Panc1 (cell line): ENCODE results near the gene ZFAND3. TPM values are rescaled to one million over a fixed set of nuclear protein-coding genes. Genes with fewer than 3 reads are reported as not detected.

Experiments used
- ATAC-seq: fragments of 200-7000 bp; cut with Tn5 transposase; 2 replicates; pipeline ENCODE4 v1.9.1; 2020; ENCODE audit warnings: mild to moderate bottlenecking, moderate library complexity
- BruUV-seq: library from RNA; stranded (reverse); fragments of 400-500 nt; replicated peaks from 2 replicates; lab custom pipeline; 2021; lab: Mats Ljungman, UMichigan
- CTCF ChIA-PET: fragments of 300-600 bp; sonication (Branson Sonifier 250); formaldehyde crosslinking; loops from one replicate; lab custom pipeline; 2022; ENCODE audit warnings: antibody characterized with exemption; lab: Charles Lee
- POLR2A ChIA-PET: fragments of 300-600 bp; sonication (Branson Sonifier 250); formaldehyde crosslinking; loops from one replicate; lab custom pipeline; 2022; ENCODE audit warnings: antibody characterized with exemption; lab: Charles Lee
- DNase-seq: peaks from one replicate; pipeline ENCODE4 v3.0.0-alpha.2; 2010; ENCODE audit warnings: low read depth, low spot score
- H3K27ac ChIP-seq: 2 replicates; pipeline ENCODE4 v1.5.1; 2011; ENCODE audit warnings: mild to moderate bottlenecking, low read length, inconsistent platforms
- H3K27me3 ChIP-seq: fragments of 200-500 bp; sonication (Bioruptor generic); 2 replicates; pipeline ENCODE4 v1.6.0; 2014; ENCODE audit warnings: low read length, inconsistent platforms; ENCODE audit not compliant: control insufficient read depth, insufficient read depth
- H3K36me3 ChIP-seq: fragments of 200-500 bp; sonication (Bioruptor generic); 2 replicates; pipeline ENCODE4 v1.5.1; 2014; ENCODE audit warnings: inconsistent platforms, mild to moderate bottlenecking, low read length, moderate library complexity; ENCODE audit not compliant: control insufficient read depth, insufficient read depth
- H3K4me1 ChIP-seq: 2 replicates; pipeline ENCODE4 v1.5.1; 2011; ENCODE audit warnings: inconsistent platforms, mild to moderate bottlenecking, low read length, moderate library complexity; ENCODE audit not compliant: control insufficient read depth, insufficient read depth
- H3K4me3 ChIP-seq, 2 experiments: 2 replicates each; pipeline ENCODE4 v1.5.1; 2011 to 2012; ENCODE audit warnings: low read depth in 2 of 2, low read length in 2 of 2, mild to moderate bottlenecking in 2 of 2, inconsistent platforms in 1 of 2, moderate library complexity in 1 of 2
- H3K9me3 ChIP-seq: fragments of 200-500 bp; sonication (Bioruptor generic); 2 replicates; pipeline ENCODE4 v1.5.1; 2014; ENCODE audit warnings: low read depth, mild to moderate bottlenecking, inconsistent platforms, low read length, moderate library complexity; ENCODE audit not compliant: control insufficient read depth, insufficient read depth
- CTCF ChIP-seq: fragments of 450-650 bp; IDR thresholded peaks from 2 replicates; pipeline ENCODE4 v1.5.1; 2017; ENCODE audit warnings: mild to moderate bottlenecking
- POLR2AphosphoS5 ChIP-seq: IDR thresholded peaks from 2 replicates; pipeline ENCODE4 v1.6.1; 2012; ENCODE audit warnings: mild to moderate bottlenecking, low read depth, low read length, moderate library complexity
- SIN3A ChIP-seq: IDR thresholded peaks from 2 replicates; pipeline ENCODE4 v1.6.1; 2012; ENCODE audit warnings: low read depth, mild to moderate bottlenecking, low read length, moderate library complexity, borderline replicate concordance; ENCODE audit not compliant: insufficient read depth
- TCF7L2 ChIP-seq: IDR thresholded peaks from 2 replicates; pipeline ENCODE4 v1.6.1; 2011; ENCODE audit warnings: mild to moderate bottlenecking, low read depth, low read length, inconsistent platforms
- in situ Hi-C: cut with HindIII; loops from 2 replicates; pipeline ENCODE4 v1.10.0; 2016; ENCODE audit warnings: low sequenced_read_pairs, low pct_unique_long_range_greater_than_20kb
- intact Hi-C: fragments of 100-400 bp; cut with micrococcal nuclease; formaldehyde crosslinking; loops from one replicate; pipeline ENCODE4 v1.10.0; 2022; ENCODE audit not compliant: unreplicated experiment
- total RNA-seq: library from RNA; stranded (reverse); gene quantifications from one replicate; pipeline ENCODE4 v1.2.1, GENCODE V29; 2021; ENCODE audit not compliant: unreplicated experiment
- TF ChIP-seq, protein P1 (sequence below), 2 experiments: IDR thresholded peaks; 2 replicates each; pipeline ENCODE4 v1.6.1; 2011 to 2012; ENCODE audit warnings: low read depth in 2 of 2, control low read depth in 1 of 2, low read length in 1 of 2, mild to moderate bottlenecking in 1 of 2, moderate library complexity in 1 of 2; ENCODE audit not compliant: insufficient read depth in 1 of 2

ZFAND3 gene
- total RNA-seq, 1 experiment from 2014 or later, result 95.9 TPM

- no peak for DNase-seq
- H3K4me1 ChIP-seq, result peaks cover 8% of the 10 kb centered on the region
- in situ Hi-C loops, result no loop called here
- no peaks in the 10 kb centered on the region for H3K27me3 ChIP-seq
- POLR2A ChIA-PET, result no interaction called here
- no peaks in the 10 kb centered on the region for H3K9me3 ChIP-seq
- no peak overlapping the region for H3K4me3 ChIP-seq
- intact Hi-C loops, result no loop called here
- H3K36me3 ChIP-seq, result peaks cover 22% of the 10 kb centered on the region
- TF ChIP-seq CTCF (no peak), TCF7L2 (no peak), SIN3A (no peak), POLR2AphosphoS5 (no peak)
- TF ChIP-seq, protein P1, sequence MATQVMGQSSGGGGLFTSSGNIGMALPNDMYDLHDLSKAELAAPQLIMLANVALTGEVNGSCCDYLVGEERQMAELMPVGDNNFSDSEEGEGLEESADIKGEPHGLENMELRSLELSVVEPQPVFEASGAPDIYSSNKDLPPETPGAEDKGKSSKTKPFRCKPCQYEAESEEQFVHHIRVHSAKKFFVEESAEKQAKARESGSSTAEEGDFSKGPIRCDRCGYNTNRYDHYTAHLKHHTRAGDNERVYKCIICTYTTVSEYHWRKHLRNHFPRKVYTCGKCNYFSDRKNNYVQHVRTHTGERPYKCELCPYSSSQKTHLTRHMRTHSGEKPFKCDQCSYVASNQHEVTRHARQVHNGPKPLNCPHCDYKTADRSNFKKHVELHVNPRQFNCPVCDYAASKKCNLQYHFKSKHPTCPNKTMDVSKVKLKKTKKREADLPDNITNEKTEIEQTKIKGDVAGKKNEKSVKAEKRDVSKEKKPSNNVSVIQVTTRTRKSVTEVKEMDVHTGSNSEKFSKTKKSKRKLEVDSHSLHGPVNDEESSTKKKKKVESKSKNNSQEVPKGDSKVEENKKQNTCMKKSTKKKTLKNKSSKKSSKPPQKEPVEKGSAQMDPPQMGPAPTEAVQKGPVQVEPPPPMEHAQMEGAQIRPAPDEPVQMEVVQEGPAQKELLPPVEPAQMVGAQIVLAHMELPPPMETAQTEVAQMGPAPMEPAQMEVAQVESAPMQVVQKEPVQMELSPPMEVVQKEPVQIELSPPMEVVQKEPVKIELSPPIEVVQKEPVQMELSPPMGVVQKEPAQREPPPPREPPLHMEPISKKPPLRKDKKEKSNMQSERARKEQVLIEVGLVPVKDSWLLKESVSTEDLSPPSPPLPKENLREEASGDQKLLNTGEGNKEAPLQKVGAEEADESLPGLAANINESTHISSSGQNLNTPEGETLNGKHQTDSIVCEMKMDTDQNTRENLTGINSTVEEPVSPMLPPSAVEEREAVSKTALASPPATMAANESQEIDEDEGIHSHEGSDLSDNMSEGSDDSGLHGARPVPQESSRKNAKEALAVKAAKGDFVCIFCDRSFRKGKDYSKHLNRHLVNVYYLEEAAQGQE (IDR thresholded peaks at IDR 0.05; ENCODE audit: insufficient read depth in 1 of 2, low read depth in 2 of 2, low read length in 1 of 2), result no peak
- no peak overlapping the region for H3K27ac ChIP-seq
- BruUV-seq, result no TSS peak
- ATAC-seq, result no peak
- CTCF ChIA-PET, result no interaction called here
Measured at GRCh38 chr6:38065734-38066305, 246.3 kb downstream of the ZFAND3 start.

- DNase-seq, result no peak
- Histone ChIP-seq H3K36me3 (peaks cover 14% of the 10 kb centered on the region), H3K27me3 (no peaks in the 10 kb centered on the region), H3K9me3 (no peaks in the 10 kb centered on the region), H3K4me3 (no peak overlapping the region), H3K4me1 (peaks cover 8% of the 10 kb centered on the region), H3K27ac (no peak overlapping the region)
- ATAC-seq, result no peak
- TF ChIP-seq CTCF (no peak), POLR2AphosphoS5 (no peak), SIN3A (no peak), TCF7L2 (no peak)
- TF ChIP-seq, protein P1 (IDR thresholded peaks at IDR 0.05; ENCODE audit: insufficient read depth in 1 of 2, low read depth in 2 of 2, low read length in 1 of 2), result no peak
- POLR2A ChIA-PET, result no interaction called here
- in situ Hi-C loops (no loop called here), intact Hi-C loops (no loop called here)
- CTCF ChIA-PET, result no interaction called here
- no TSS peak for BruUV-seq
Measured at GRCh38 chr6:38067263-38067980, 247.9 kb downstream of the ZFAND3 start.
